GM13977 (cell line): ENCODE data around the gene ZNF440.
"Not testable (repeated sequence)": the region's sequence is repeated elsewhere in the genome, so short reads cannot be mapped to it uniquely, and the experiment has no call there.

Experiments
- DNase-seq: peaks from one replicate; pipeline ENCODE4 v3.0.0; 2012; ENCODE audit warnings: low spot score
- CTCF ChIP-seq: IDR thresholded peaks from 2 replicates; pipeline ENCODE4 v1.5.1; 2012; ENCODE audit warnings: mild to moderate bottlenecking, control low read depth; ENCODE audit not compliant: insufficient read depth; ENCODE audit errors: extremely low read depth, missing control alignments
- in situ Hi-C: fragments of 300-500 bp; cut with MboI; formaldehyde crosslinking; loops from one replicate; pipeline ENCODE4 v1.12.0; 2022; ENCODE audit warnings: low sequenced_read_pairs, low pct_unique_long_range_greater_than_20kb, mixed read lengths, inconsistent platforms; ENCODE audit not compliant: unreplicated experiment

ZNF440 gene

GRCh38 chr19:11873762-11874161 lies 59.7 kb downstream of the ZNF440 start:
- no peak for TF ChIP-seq CTCF
- in situ Hi-C loops = no loop called here
- DNase-seq = no peak

GRCh38 chr19:11879687-11880266 lies 65.7 kb downstream of the ZNF440 start:
- in situ Hi-C loops, DNase-seq: not testable (repeated sequence)

- no peak for TF ChIP-seq CTCF
- in situ Hi-C loops = no loop called here
- DNase-seq = no peak
These were observed 66.5 kb downstream of the ZNF440 start for GRCh38 chr19:11880598-11880997.

- DNase-seq = peak; percentile 61
- peak; percentile 57 for TF ChIP-seq CTCF
- in situ Hi-C loops = no loop called here
These were observed 67.2 kb downstream of the ZNF440 start for GRCh38 chr19:11881151-11881800.

GRCh38 chr19:11882606-11883005 lies 68.5 kb downstream of the ZNF440 start:
- TF ChIP-seq CTCF = no peak
- in situ Hi-C loops = no loop called here
- no peak for DNase-seq
